Caco-2 (cell line): ENCODE data around the gene DCHS1. TPM values are rescaled to one million over a fixed set of nuclear protein-coding genes. Genes with fewer than 3 reads are reported as not detected.

Experiments
- BruUV-seq: library from RNA; stranded (reverse); fragments of 400-500 nt; replicated peaks from 2 replicates; lab custom pipeline; 2021; lab: Mats Ljungman, UMichigan
- CTCF ChIA-PET: fragments of 300-600 bp; sonication (Branson Sonifier 250); formaldehyde crosslinking; loops from one replicate; lab custom pipeline; 2022; ENCODE audit warnings: antibody characterized with exemption; lab: Charles Lee
- POLR2A ChIA-PET: fragments of 300-600 bp; sonication (Branson Sonifier 250); formaldehyde crosslinking; loops from one replicate; lab custom pipeline; 2022; ENCODE audit warnings: antibody characterized with exemption; lab: Charles Lee
- DNase-seq, 2 experiments: peaks; one replicate each; pipeline versions ENCODE4 v3.0.0 to v3.0.0-alpha.2; 2020 to 2022
- H3K27me3 ChIP-seq: replicated peaks from 2 replicates; pipeline ENCODE4 v1.6.0; 2011; ENCODE audit warnings: low read length; ENCODE audit not compliant: control insufficient read depth, insufficient read depth
- H3K36me3 ChIP-seq: 2 replicates; pipeline ENCODE4 v1.5.1; 2011; ENCODE audit warnings: low read length; ENCODE audit not compliant: control insufficient read depth, insufficient read depth
- H3K4me1 ChIP-seq: fragments of 250-450 bp; sonication (Bioruptor Pico); 2 replicates; pipeline ENCODE4 v1.5.1; 2020; ENCODE audit warnings: mild to moderate bottlenecking
- H3K4me3 ChIP-seq: 2 replicates; pipeline ENCODE4 v1.5.1; 2011; ENCODE audit warnings: low read depth, mild to moderate bottlenecking, control low read depth, low read length
- H3K9me3 ChIP-seq: fragments of 250-450 bp; sonication (Bioruptor Pico); 2 replicates; pipeline ENCODE4 v1.5.1; 2020; ENCODE audit warnings: mild to moderate bottlenecking, moderate library complexity
- H3K27ac Mint-ChIP-seq: one replicate; pipeline ENCODE4 v1.8.0; 2022; ENCODE audit warnings: mixed read lengths; ENCODE audit not compliant: unreplicated experiment
- H3K27me3 Mint-ChIP-seq: one replicate; pipeline ENCODE4 v1.8.0; 2022; ENCODE audit warnings: mixed read lengths; ENCODE audit not compliant: insufficient read depth, unreplicated experiment
- H3K36me3 Mint-ChIP-seq: one replicate; pipeline ENCODE4 v1.8.0; 2022; ENCODE audit warnings: mild to moderate bottlenecking, mixed read lengths; ENCODE audit not compliant: insufficient read depth, unreplicated experiment
- H3K4me1 Mint-ChIP-seq: one replicate; pipeline ENCODE4 v1.8.0; 2022; ENCODE audit warnings: low read depth, mixed read lengths; ENCODE audit not compliant: unreplicated experiment
- H3K4me3 Mint-ChIP-seq: one replicate; pipeline ENCODE4 v1.8.0; 2022; ENCODE audit warnings: mild to moderate bottlenecking, moderate library complexity, mixed read lengths; ENCODE audit not compliant: unreplicated experiment
- H3K9me3 Mint-ChIP-seq: one replicate; pipeline ENCODE4 v1.8.0; 2022; ENCODE audit warnings: mixed read lengths; ENCODE audit not compliant: unreplicated experiment
- intact Hi-C: fragments of 100-400 bp; cut with micrococcal nuclease; formaldehyde crosslinking; loops from one replicate; pipeline ENCODE4 v1.10.0; 2022; ENCODE audit not compliant: unreplicated experiment
- total RNA-seq: library from RNA; stranded (reverse); gene quantifications from 2 replicates; pipeline ENCODE4 v1.2.3, GENCODE V29; 2022
- TF ChIP-seq, protein P1 (sequence below), 2 experiments: fragments of 200-600 bp in 1 of 2; IDR thresholded peaks; 1 replicate in 1 of 2; 2 replicates in 1 of 2; pipeline versions ENCODE4 v1.5.1 to v1.8.0; 2011 to 2022; ENCODE audit warnings: antibody characterized with exemption in 1 of 2, control low read depth in 1 of 2, inconsistent platforms in 1 of 2, low read depth in 1 of 2, low read length in 1 of 2, mild to moderate bottlenecking in 1 of 2, moderate library complexity in 1 of 2; ENCODE audit not compliant: insufficient read depth in 1 of 2, severe bottlenecking in 1 of 2, unreplicated experiment in 1 of 2

Gene DCHS1
- total RNA-seq, 1 experiment from 2014 or later: 1.7 TPM

GRCh38 chr11:6628526-6628925 lies 27.1 kb downstream of the DCHS1 start:
- Histone ChIP-seq H3K27me3 (no peaks in the 10 kb centered on the region; the same call in 1 of the 2 replicates), H3K4me1 (peaks cover 3% of the 10 kb centered on the region; the same call in 1 of the 2 replicates), H3K9me3 (no peaks in the 10 kb centered on the region), H3K36me3 (no peaks in the 10 kb centered on the region), H3K4me3 (no peak overlapping the region)
- Mint-ChIP-seq H3K27ac (no peak overlapping the region), H3K9me3 (no peaks in the 10 kb centered on the region), H3K4me1 (no peaks in the 10 kb centered on the region), H3K27me3 (no peaks in the 10 kb centered on the region), H3K4me3 (peak overlapping the region; percentile 1), H3K36me3 (peaks cover 5% of the 10 kb centered on the region)
- TF ChIP-seq, protein P1, sequence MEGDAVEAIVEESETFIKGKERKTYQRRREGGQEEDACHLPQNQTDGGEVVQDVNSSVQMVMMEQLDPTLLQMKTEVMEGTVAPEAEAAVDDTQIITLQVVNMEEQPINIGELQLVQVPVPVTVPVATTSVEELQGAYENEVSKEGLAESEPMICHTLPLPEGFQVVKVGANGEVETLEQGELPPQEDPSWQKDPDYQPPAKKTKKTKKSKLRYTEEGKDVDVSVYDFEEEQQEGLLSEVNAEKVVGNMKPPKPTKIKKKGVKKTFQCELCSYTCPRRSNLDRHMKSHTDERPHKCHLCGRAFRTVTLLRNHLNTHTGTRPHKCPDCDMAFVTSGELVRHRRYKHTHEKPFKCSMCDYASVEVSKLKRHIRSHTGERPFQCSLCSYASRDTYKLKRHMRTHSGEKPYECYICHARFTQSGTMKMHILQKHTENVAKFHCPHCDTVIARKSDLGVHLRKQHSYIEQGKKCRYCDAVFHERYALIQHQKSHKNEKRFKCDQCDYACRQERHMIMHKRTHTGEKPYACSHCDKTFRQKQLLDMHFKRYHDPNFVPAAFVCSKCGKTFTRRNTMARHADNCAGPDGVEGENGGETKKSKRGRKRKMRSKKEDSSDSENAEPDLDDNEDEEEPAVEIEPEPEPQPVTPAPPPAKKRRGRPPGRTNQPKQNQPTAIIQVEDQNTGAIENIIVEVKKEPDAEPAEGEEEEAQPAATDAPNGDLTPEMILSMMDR (IDR thresholded peaks at IDR 0.05; ENCODE audit: insufficient read depth in 1 of 2, low read depth in 1 of 2, low read length in 1 of 2, severe bottlenecking in 1 of 2, unreplicated experiment in 1 of 2): no peak
- BruUV-seq: no TSS peak
- intact Hi-C loops: no loop called here
- POLR2A ChIA-PET: no interaction called here
- CTCF ChIA-PET: interaction anchor here (1.5 kb wide), 1 partner anchor 55 kb away, joined by 3 read pairs; the partner anchor contains the start of gene MRPL17
- DNase-seq: no peak

GRCh38 chr11:6627762-6628241 lies 27.8 kb downstream of the DCHS1 start:
- Mint-ChIP-seq H3K4me1 (no peaks in the 10 kb centered on the region), H3K27ac (no peak overlapping the region), H3K4me3 (no peak overlapping the region), H3K9me3 (no peaks in the 10 kb centered on the region), H3K36me3 (peaks cover 5% of the 10 kb centered on the region), H3K27me3 (no peaks in the 10 kb centered on the region)
- Histone ChIP-seq H3K9me3 (no peaks in the 10 kb centered on the region), H3K27me3 (no peaks in the 10 kb centered on the region; the same call in 1 of the 2 replicates), H3K4me1 (peaks cover 3% of the 10 kb centered on the region; the same call in 1 of the 2 replicates), H3K36me3 (no peaks in the 10 kb centered on the region), H3K4me3 (no peak overlapping the region)
- POLR2A ChIA-PET: no interaction called here
- intact Hi-C loops: no loop called here
- BruUV-seq: no TSS peak
- CTCF ChIA-PET: interaction anchor here (1.5 kb wide), 1 partner anchor 55 kb away, joined by 3 read pairs; the partner anchor contains the start of gene MRPL17
- TF ChIP-seq, protein P1 (IDR thresholded peaks at IDR 0.05; ENCODE audit: insufficient read depth in 1 of 2, low read depth in 1 of 2, low read length in 1 of 2, severe bottlenecking in 1 of 2, unreplicated experiment in 1 of 2): no peak
- DNase-seq: no peak

- ChIA-PET POLR2A (no interaction called here), CTCF (interaction anchor here (1.5 kb wide), 1 partner anchor 56 kb away, joined by 3 read pairs; the partner anchor contains the start of gene MRPL17)
- peaks cover 5% of the 10 kb centered on the region for H3K36me3 Mint-ChIP-seq
- H3K36me3 ChIP-seq: no peaks in the 10 kb centered on the region
- H3K4me1 Mint-ChIP-seq: no peaks in the 10 kb centered on the region
- H3K9me3 Mint-ChIP-seq: no peaks in the 10 kb centered on the region
- H3K9me3 ChIP-seq: no peaks in the 10 kb centered on the region
- H3K27me3 ChIP-seq: no peaks in the 10 kb centered on the region; the same call in 1 of the 2 replicates
- TF ChIP-seq, protein P1 (IDR thresholded peaks at IDR 0.05; ENCODE audit: insufficient read depth in 1 of 2, low read depth in 1 of 2, low read length in 1 of 2, severe bottlenecking in 1 of 2, unreplicated experiment in 1 of 2): no peak
- no peak overlapping the region for H3K4me3 Mint-ChIP-seq
- no peak overlapping the region for H3K27ac Mint-ChIP-seq
- no peak overlapping the region for H3K4me3 ChIP-seq
- H3K27me3 Mint-ChIP-seq: no peaks in the 10 kb centered on the region
- no peak for DNase-seq
- peaks cover 3% of the 10 kb centered on the region; the same call in 1 of the 2 replicates for H3K4me1 ChIP-seq
- BruUV-seq: no TSS peak
- intact Hi-C loops: no loop called here
Observed at GRCh38 chr11:6626971-6627761, 28.4 kb downstream of the DCHS1 start.
